GM21381 (cell line): ENCODE measurements around the gene TMEM270.

ENCODE experiments used
- ATAC-seq: cut with Tn5 transposase; IDR thresholded peaks from one replicate; pipeline ENCODE4 v1.9.1; 2021; ENCODE audit warnings: mild to moderate bottlenecking, moderate library complexity; ENCODE audit not compliant: unreplicated experiment

Gene TMEM270

GRCh38 chr7:73885433-73885974 lies 24.5 kb downstream of the TMEM270 start:
- no peak for ATAC-seq

- ATAC-seq: no peak
These were observed 25.2 kb downstream of the TMEM270 start for GRCh38 chr7:73885975-73886798.

- ATAC-seq: no peak
These were observed 26.8 kb downstream of the TMEM270 start for GRCh38 chr7:73887762-73888161.

- ATAC-seq: no peak
These were observed 28.0 kb downstream of the TMEM270 start for GRCh38 chr7:73888959-73889358.

GRCh38 chr7:73890555-73891147 lies 29.7 kb downstream of the TMEM270 start:
- no peak for ATAC-seq

GRCh38 chr7:73891178-73891885 lies 30.4 kb downstream of the TMEM270 start:
- no peak for ATAC-seq

GRCh38 chr7:73892003-73892999 lies 31.3 kb downstream of the TMEM270 start:
- no peak for ATAC-seq

GRCh38 chr7:73893342-73894101 lies 32.6 kb downstream of the TMEM270 start:
- ATAC-seq: no peak

GRCh38 chr7:73894166-73894565 lies 33.2 kb downstream of the TMEM270 start:
- ATAC-seq: no peak

- no peak for ATAC-seq
These were observed 34.0 kb downstream of the TMEM270 start for GRCh38 chr7:73894733-73895551.

GRCh38 chr7:73895626-73896025 lies 34.7 kb downstream of the TMEM270 start:
- ATAC-seq: no peak

GRCh38 chr7:73896454-73896853 lies 35.5 kb downstream of the TMEM270 start:
- no peak for ATAC-seq

GRCh38 chr7:73899731-73900142 lies 38.8 kb downstream of the TMEM270 start:
- ATAC-seq: no peak

GRCh38 chr7:73900286-73900685 lies 39.3 kb downstream of the TMEM270 start:
- ATAC-seq: no peak

- no peak for ATAC-seq
These were observed 40.4 kb downstream of the TMEM270 start for GRCh38 chr7:73901231-73901822.

GRCh38 chr7:73901823-73902597 lies 41.1 kb downstream of the TMEM270 start:
- ATAC-seq: no peak

- ATAC-seq: no peak
These were observed 42.6 kb downstream of the TMEM270 start for GRCh38 chr7:73903321-73904218.
